ENCODE data around the gene ROCK1. TPM values are rescaled to one million over a fixed set of nuclear protein-coding genes. Genes with fewer than 3 reads are reported as not detected.

Gene ROCK1
- total and polyA plus RNA-seq, 9 donors, result 21.2 to 39.4 (median 31.0) TPM

DNA sequence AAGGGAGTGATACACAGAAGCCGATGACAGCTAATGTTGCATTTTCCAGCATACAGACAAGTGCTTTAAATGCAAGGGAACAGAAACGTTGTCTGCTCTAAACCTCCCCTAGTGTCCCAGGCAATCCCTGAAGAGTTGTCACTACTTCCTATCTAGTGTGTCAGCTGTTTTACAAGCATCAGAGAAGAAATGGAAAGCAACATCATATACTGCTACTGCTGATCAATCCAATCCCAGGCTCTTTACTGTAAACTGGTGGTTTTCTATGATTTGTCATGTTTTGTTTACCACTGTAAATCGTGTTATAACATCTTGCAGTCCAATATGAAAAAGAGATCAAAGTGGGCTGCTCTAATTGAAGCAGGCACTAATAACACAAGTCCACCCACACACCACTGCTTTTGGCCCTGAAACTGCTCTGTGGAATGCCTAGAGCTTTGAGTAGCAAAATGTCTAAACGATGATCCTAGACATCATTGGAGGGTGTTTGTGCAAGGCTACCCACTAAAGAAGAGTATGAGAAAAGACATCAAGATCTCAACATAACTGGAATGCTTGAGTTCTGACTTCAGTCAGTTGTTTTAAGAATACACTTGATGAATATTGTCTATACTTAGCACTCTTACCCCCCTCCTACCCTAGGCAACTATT lies 18.1 kb upstream of the ROCK1 start:
- no peak overlapping the region for H3K4me3 ChIP-seq (ENCODE audit: low read length)
- WGBS (ENCODE audit: insufficient coverage), result no CpG with 5 or more reads among the region's 4 CpGs
- H3K27me3 ChIP-seq (ENCODE audit: control insufficient read depth, insufficient read depth, low read length), result no peaks in the 10 kb centered on the region
- H3K9me3 ChIP-seq (replicated peaks; ENCODE audit: control insufficient read depth, low read depth, low read length), result no peaks in the 10 kb centered on the region
- peak; percentile 19 for DNase-seq
- H3K36me3 ChIP-seq (ENCODE audit: control insufficient read depth, insufficient read depth, low read length), result no peaks in the 10 kb centered on the region
- H3K27ac ChIP-seq (ENCODE audit: low read length), result no peak overlapping the region
- H3K4me1 ChIP-seq (ENCODE audit: control insufficient read depth, insufficient read depth, low read length), result no peaks in the 10 kb centered on the region

DNA sequence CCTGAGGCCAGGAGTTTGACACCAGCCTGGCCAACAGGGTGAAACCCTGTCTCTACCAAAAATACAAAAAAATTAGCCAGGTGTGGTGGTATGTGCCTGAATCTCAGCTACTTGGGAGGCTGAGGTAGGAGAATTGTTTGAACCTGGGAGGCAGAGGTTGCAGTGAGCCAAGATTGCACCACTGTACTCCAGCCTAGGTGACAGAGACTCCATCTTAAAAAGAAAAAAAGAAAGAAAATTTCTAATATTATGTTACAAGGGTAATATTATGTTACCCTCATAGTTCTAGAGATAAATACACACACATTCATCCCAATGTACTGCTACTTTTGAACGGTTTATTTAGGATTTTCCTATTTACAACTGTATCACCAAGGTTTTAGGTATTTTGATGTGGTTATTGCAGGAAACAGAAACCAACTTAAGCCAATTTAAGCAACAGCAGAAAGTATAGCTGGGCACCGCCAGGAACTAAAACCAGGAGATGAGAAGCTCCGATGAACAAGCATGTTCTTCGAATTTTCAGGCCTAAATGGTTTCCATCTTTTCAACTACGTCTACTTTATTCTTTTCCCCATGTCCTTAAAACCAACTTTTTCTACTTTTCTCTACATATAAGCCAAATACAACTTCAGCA lies 11.8 kb upstream of the ROCK1 start:
- Histone ChIP-seq H3K27me3 (ENCODE audit: control insufficient read depth, insufficient read depth, low read length) (no peaks in the 10 kb centered on the region), H3K36me3 (ENCODE audit: control insufficient read depth, insufficient read depth, low read length) (no peaks in the 10 kb centered on the region), H3K4me1 (ENCODE audit: control insufficient read depth, insufficient read depth, low read length) (no peaks in the 10 kb centered on the region), H3K27ac (ENCODE audit: low read length) (no peak overlapping the region), H3K9me3 (replicated peaks; ENCODE audit: control insufficient read depth, low read depth, low read length) (no peaks in the 10 kb centered on the region), H3K4me3 (ENCODE audit: low read length) (no peak overlapping the region)
- 100% methylated on average over 2 of the region's 5 CpGs for WGBS (ENCODE audit: insufficient coverage)
- DNase-seq, result no peak

DNA sequence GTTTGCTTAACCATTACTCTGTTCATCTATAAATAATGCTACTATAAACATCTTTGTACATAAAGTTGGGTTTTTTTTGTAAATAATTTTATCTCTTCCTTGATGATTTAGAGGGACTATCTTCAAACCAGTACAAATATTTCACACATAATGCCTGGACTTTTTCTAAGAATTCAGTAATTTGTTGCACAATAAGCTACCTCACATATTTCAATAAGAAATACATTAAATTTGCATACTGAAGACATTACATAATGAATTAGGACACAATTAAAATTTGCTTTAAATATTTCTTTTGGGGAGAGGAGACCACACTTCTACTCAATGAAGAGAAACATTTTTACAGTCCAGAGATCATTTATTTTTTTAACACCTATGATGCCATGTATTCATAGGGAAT lies 7.2 kb upstream of the ROCK1 start:
- Histone ChIP-seq H3K4me1 (ENCODE audit: control insufficient read depth, insufficient read depth, low read length) (peaks cover 2% of the 10 kb centered on the region), H3K36me3 (ENCODE audit: control insufficient read depth, insufficient read depth, low read length) (no peaks in the 10 kb centered on the region), H3K9me3 (replicated peaks; ENCODE audit: control insufficient read depth, low read depth, low read length) (no peaks in the 10 kb centered on the region), H3K4me3 (ENCODE audit: low read length) (no peak overlapping the region), H3K27me3 (ENCODE audit: control insufficient read depth, insufficient read depth, low read length) (no peaks in the 10 kb centered on the region), H3K27ac (ENCODE audit: low read length) (no peak overlapping the region)
- no peak for DNase-seq

DNA sequence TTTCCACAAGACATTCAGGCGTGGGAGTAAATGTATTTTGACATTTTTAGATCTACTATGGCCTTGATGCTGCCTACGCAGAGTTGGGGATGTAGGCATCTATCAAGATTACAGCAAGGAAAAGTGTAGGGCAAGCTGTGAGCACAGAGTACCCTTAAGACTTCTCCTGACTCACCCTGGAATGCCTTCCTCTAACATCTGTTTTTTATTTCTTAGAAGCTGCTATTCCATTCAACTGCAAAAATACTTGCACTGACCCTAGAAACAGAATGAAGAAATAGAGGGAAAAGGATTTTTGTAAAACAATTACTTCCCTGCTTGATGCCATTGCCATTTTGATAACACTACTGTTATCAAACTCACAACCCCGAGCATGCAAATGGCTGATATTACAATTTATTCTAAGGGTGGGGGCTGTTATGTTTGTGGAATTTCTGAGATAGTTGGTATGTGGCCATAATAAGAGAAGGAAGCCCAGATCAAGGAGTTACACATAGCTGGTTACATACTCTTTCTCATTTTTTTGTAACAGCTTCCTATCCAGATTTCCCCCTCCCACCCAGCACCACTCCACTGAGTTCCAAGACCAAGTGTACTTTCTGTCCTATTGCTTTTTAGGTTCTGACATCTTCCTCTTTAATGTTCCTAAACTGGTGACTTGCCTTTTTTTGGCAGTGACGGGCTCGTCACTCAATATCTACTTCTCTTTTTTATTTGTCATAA lies 6.0 kb upstream of the ROCK1 start:
- 50% methylated on average over 2 of the region's 5 CpGs for WGBS (ENCODE audit: insufficient coverage)
- H3K9me3 ChIP-seq (replicated peaks; ENCODE audit: control insufficient read depth, low read depth, low read length), result no peaks in the 10 kb centered on the region
- no peak overlapping the region for H3K4me3 ChIP-seq (ENCODE audit: low read length)
- peaks cover 4% of the 10 kb centered on the region for H3K4me1 ChIP-seq (ENCODE audit: control insufficient read depth, insufficient read depth, low read length)
- no peaks in the 10 kb centered on the region for H3K27me3 ChIP-seq (ENCODE audit: control insufficient read depth, insufficient read depth, low read length)
- peak; percentile 82 for DNase-seq
- peak overlapping the region; percentile 37 for H3K27ac ChIP-seq (ENCODE audit: low read length)
- H3K36me3 ChIP-seq (ENCODE audit: control insufficient read depth, insufficient read depth, low read length), result no peaks in the 10 kb centered on the region

DNA sequence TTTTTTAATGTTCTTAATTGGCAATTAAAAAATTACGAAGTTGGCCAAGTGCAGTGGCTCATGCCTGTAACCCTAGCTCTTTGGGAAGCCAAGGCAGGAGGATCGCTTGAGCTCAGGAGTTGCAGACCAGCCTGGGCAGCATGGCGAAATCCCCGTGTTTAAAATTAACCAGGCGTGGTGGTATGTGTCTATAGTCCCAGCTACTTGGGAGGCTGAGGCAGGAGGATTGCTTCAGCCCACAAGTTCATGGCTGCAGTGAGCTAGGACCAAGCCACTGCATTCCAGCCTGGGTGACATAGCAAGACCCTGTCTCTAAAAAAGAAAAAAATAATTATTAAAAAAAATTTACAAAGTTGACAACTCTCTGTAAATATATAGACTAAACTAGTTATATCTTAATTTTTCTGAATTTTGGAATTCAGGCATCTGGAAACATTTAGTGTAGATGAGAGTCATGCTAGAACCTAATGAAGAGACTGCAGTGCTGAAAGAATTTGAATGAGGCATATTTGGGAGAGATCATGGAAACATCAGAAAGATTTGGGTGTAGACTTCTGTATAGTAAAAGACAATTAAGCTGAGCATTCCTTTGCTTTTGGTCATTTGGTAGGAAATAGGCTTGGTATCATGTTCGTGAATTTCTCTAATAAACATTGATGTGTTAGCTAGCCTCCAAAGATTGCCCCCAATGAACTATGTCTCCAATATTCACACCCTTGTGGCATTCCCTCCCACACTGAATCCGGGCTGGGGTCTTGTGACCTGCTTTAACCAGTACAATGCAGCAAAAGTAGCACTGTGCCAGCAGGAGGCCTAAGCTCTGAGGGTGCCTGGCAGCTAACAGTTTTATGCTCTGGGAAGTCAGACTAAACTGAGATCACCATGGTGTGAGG lies 4.2 kb upstream of the ROCK1 start:
- peaks cover 7% of the 10 kb centered on the region for H3K4me1 ChIP-seq (ENCODE audit: control insufficient read depth, insufficient read depth, low read length)
- no peaks in the 10 kb centered on the region for H3K36me3 ChIP-seq (ENCODE audit: control insufficient read depth, insufficient read depth, low read length)
- no peaks in the 10 kb centered on the region for H3K9me3 ChIP-seq (replicated peaks; ENCODE audit: control insufficient read depth, low read depth, low read length)
- H3K4me3 ChIP-seq (ENCODE audit: low read length), result no peak overlapping the region
- no peaks in the 10 kb centered on the region for H3K27me3 ChIP-seq (ENCODE audit: control insufficient read depth, insufficient read depth, low read length)
- no peak overlapping the region for H3K27ac ChIP-seq (ENCODE audit: low read length)
- 89% methylated on average over 4 of the region's 7 CpGs for WGBS (ENCODE audit: insufficient coverage)
- DNase-seq, result no peak

DNA sequence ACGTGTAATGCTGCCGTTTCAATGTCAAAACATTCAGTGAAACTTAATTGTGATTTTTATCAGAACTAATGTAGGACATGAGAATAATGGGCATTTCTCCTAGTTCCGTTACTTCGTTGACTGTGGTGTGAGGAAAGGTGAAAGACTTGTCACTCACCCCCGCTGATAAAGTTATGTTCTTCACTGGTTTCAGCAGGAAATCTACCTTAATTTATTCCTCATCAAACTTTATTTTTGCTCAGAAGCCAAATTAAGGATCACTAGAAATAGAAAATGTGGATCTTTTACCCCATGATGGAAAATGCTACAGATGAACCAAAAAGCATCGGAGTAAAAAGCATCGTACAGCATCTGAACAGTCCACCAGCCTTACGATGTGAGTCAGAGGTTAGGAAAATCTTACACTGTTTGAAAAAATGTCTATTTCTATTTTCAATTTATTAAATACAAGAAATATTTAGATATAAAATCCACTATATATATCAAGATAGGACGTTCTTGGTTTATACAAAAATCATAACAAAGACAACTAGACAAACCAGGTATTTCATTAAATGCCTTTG lies 1.0 kb upstream of the ROCK1 start:
- Histone ChIP-seq H3K27me3 (ENCODE audit: control insufficient read depth, insufficient read depth, low read length) (no peaks in the 10 kb centered on the region), H3K4me3 (ENCODE audit: low read length) (peak overlapping the region; percentile 81), H3K4me1 (ENCODE audit: control insufficient read depth, insufficient read depth, low read length) (peaks cover 5% of the 10 kb centered on the region), H3K36me3 (ENCODE audit: control insufficient read depth, insufficient read depth, low read length) (no peaks in the 10 kb centered on the region), H3K27ac (ENCODE audit: low read length) (peak overlapping the region; percentile 96), H3K9me3 (replicated peaks; ENCODE audit: control insufficient read depth, low read depth, low read length) (no peaks in the 10 kb centered on the region)
- WGBS (ENCODE audit: insufficient coverage), result no CpG with 5 or more reads among the region's 9 CpGs
- DNase-seq, result peak; percentile 41

DNA sequence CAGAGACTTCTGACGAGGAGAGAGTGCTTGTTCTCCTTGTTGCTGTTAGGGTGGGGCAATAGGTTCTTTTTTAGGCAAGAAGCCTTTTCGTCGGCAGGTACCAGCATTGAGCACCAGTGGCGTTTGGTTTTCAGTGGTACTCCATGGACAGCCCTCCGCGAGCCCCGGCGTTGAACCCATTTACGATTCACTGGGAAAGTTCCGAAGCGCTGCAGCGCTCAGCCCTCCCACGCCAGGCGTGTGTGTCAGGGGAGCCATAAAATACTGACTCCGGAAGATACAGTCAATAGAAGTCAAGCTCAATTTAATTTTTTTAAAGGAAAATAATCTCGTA lies 494 bp upstream of the ROCK1 start:
- Histone ChIP-seq H3K9me3 (replicated peaks; ENCODE audit: control insufficient read depth, low read depth, low read length) (no peaks in the 10 kb centered on the region), H3K27ac (ENCODE audit: low read length) (peak overlapping the region; percentile 96), H3K36me3 (ENCODE audit: control insufficient read depth, insufficient read depth, low read length) (no peaks in the 10 kb centered on the region), H3K4me1 (ENCODE audit: control insufficient read depth, insufficient read depth, low read length) (peaks cover 5% of the 10 kb centered on the region), H3K4me3 (ENCODE audit: low read length) (peak overlapping the region; percentile 81), H3K27me3 (ENCODE audit: control insufficient read depth, insufficient read depth, low read length) (no peaks in the 10 kb centered on the region)
- DNase-seq, result peak; percentile 91
- WGBS (ENCODE audit: insufficient coverage), result 0% methylated on average over 8 of the region's 16 CpGs

DNA sequence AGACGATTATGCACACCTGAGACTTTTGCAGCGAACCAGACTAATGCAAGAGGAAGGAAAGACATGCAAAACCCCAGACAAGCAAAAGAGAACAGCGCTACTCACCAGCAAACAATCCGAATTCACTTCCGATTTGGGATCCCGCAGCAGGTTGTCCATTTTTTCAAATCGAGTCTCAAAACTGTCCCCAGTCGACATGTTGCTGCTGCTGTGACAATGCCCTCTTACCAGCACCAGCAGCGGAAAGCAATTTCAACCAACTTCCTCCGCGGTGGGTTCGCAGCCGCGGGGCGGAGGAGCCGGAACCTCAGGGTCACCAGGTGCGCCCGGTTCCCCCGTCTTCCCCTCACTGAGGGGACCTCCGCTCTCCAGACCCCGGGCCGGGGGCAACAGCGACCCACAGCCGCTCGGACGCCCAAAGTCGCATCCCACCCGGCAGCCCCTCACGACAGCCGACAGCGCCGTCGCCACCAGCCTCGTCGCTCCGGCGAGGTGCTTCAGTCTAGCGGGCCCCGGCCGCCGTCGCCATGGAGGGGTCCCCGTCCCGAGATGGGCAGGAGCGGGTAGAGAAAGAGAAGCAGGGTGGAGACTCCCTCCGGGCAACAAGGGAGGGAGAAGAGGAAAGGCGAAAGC lies 784 bp downstream of the ROCK1 start:
- Histone ChIP-seq H3K9me3 (replicated peaks; ENCODE audit: control insufficient read depth, low read depth, low read length) (no peaks in the 10 kb centered on the region), H3K27ac (ENCODE audit: low read length) (peak overlapping the region; percentile 99), H3K27me3 (ENCODE audit: control insufficient read depth, insufficient read depth, low read length) (no peaks in the 10 kb centered on the region), H3K4me1 (ENCODE audit: control insufficient read depth, insufficient read depth, low read length) (peaks cover 5% of the 10 kb centered on the region), H3K4me3 (ENCODE audit: low read length) (peak overlapping the region; percentile 96), H3K36me3 (ENCODE audit: control insufficient read depth, insufficient read depth, low read length) (no peaks in the 10 kb centered on the region)
- WGBS (ENCODE audit: insufficient coverage), result 0% methylated on average over 43 of the region's 47 CpGs
- DNase-seq, result peak; percentile 58

DNA sequence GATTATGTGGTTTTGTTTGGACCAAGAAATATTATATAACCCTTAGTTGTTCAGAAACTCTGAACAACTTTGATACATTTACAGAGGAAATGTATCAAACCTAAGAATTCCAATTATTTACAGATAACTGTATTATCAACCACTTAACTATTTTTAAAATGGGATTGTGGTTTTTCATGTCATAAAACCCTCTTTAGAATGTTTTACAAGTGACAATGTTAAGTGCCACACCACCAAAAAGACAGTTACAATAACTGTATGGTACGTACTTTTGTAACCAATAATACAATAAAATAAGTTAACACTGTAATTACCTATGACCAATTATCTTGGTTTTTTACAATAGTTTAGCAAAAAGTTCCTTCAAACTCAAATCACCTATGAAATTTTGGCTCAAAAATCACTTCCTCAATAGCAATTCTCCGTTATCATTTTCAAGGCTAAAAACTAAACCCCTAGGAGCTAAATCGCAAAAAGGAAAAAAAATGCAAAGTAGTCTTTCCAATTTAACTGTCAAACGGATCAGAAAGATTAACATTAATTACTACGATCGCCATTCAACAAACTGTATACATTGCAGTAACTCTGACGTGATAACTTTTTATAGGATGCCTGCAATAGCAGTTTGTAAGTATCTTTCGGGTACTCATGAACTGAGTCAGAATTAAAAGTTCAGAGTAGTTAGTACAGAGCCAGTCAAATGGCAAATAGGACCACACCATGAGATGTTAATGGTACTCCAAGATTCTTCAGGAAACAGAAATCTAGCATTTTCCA lies 1.5 kb downstream of the ROCK1 start:
- H3K36me3 ChIP-seq (ENCODE audit: control insufficient read depth, insufficient read depth, low read length), result no peaks in the 10 kb centered on the region
- peak overlapping the region; percentile 99 for H3K27ac ChIP-seq (ENCODE audit: low read length)
- no peaks in the 10 kb centered on the region for H3K27me3 ChIP-seq (ENCODE audit: control insufficient read depth, insufficient read depth, low read length)
- H3K4me1 ChIP-seq (ENCODE audit: control insufficient read depth, insufficient read depth, low read length), result peaks cover 5% of the 10 kb centered on the region
- DNase-seq, result no peak
- peak overlapping the region; percentile 96 for H3K4me3 ChIP-seq (ENCODE audit: low read length)
- no peaks in the 10 kb centered on the region for H3K9me3 ChIP-seq (replicated peaks; ENCODE audit: control insufficient read depth, low read depth, low read length)
- WGBS (ENCODE audit: insufficient coverage), result 0% methylated on average over 1 of the region's 8 CpGs

Measured in muscle of leg (tissue), 11 donors.